Activated CD4-positive, alpha-beta T cell treated with anti-CD3 and anti-CD28 coated beads for 24 hours (primary cell): ENCODE data around the gene ANK3.

Experiments
- DNase-seq, 2 donors: peaks; one replicate each; pipeline ENCODE4 v3.0.0-alpha.2; 2020; ENCODE audit warnings: low read depth in 2 of 2

The ANK3 gene

DNA sequence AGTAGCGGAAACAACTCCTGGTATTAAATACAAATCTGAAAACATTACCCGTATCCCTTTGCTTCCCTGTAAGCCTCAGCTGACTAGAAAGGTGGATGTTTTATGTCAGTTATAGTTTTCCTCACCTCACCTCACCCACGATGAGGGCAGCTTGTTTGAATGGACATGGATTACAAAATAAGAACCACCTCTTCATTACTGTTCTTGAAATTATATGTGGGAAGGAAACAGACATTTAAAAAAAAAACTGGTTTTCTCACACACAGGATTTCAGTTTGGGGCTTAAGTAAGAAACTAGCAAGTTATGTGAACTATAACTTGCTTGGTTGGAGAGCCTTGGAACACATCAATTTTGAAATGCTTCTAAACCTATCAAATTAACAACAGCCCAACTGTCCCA lies 250.4 kb downstream of the ANK3 start:
- DNase-seq: no peak

DNA sequence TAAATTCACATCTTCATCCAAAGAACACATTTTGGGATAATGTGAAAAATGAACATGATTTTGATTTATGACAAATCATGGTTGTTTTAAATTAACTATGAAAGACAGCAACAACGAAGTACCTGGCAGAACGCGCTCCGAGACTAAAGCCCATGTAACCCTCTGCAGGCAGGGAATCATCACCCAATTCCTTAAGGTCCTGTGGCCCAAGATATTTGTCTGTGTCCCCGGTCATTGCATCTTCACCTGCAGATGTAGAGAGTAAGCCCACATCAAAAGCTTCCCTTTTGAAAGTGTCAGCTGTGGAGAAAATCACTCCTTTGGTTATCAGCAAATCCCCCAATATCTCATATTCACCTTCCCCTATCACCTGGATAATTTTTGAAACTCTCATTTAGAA lies 250.8 kb downstream of the ANK3 start:
- DNase-seq: no peak

GRCh38 chr10:60138026-60138425 lies 251.6 kb downstream of the ANK3 start:
- DNase-seq: no peak

GRCh38 chr10:60137292-60137992 lies 252.2 kb downstream of the ANK3 start:
- DNase-seq: no peak

- DNase-seq: no peak
Measured at GRCh38 chr10:60135020-60135419, 254.7 kb downstream of the ANK3 start.

GRCh38 chr10:60134548-60134947 lies 255.1 kb downstream of the ANK3 start:
- DNase-seq: no peak

DNA sequence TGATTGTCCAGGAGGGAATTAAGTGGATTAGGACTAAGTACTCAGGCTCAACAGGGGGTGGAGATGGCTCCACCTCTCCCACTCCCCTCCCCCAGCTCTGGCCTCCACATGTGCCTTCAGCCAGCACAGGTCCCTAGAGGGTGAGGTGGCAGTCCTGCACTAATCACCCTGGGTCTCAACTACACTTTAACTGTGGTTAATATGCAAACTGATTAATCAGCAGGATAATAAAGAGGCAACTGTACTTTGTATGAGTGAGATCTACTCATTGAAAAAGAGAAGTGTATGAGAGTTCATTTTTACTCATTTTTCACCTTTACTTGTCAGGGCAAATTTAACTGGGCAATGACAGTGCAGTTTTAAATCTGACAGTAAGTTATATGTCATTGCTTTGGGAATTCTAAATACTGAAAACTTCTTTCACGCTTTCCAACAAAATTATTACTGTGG lies 259.5 kb downstream of the ANK3 start:
- DNase-seq: no peak

- no peak for DNase-seq
Measured at GRCh38 chr10:60125895-60126294, 263.8 kb downstream of the ANK3 start.

DNA sequence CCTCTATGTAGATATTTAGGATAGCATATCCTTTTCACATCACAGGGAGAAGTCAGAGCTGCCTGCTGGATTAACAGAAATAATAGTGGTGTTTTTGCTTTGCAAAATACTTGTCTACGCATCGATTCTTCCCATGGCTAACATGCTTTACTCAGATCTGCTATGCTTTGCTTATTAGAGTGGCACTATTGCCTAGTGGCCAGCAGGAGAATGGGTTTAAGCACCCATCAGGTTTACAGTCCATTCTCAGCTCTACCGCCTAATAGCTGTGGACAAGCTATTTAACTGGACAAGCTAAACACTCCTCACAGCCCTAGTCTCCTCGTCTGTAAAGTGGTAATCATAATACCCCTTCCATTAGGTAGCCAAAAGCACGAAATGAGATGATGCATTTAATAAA lies 265.1 kb downstream of the ANK3 start:
- DNase-seq: no peak

DNA sequence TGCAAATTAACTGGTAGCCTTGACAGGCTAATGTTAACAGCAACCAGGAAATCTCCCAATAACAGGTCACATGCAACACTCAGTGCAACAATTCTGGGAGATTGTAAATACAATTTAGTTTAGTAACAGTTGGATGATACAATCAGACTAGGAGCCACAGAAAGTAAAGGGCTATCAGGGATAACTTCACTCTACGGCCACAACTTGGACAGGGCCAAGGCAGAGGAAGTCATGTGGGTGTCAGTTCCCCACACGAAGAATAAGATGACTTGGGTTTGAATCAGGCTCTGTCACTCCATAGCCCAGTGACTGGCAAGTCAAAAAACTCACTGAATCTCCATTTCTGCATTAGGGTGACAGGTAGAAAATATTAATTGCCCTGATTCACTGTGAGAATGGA lies 266.0 kb downstream of the ANK3 start:
- no peak for DNase-seq

DNA sequence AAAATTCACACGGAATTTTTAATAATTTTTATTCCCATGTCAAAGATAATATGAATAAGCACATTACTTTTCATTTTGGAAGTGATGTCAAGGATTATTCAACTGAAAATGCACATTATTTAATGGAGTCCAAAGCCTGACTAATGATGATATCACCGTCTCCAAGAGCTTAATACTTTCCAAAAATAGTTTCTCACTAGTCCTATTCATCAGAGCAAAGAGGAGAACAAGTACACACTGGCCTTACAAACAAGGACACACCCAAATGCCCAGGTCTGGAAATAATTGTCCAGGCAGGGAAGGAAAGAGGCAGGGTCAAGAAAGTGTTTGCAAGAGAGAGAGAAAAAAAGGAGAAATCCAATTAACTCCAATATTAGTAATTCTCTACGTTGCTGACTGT lies 266.5 kb downstream of the ANK3 start:
- no peak for DNase-seq

GRCh38 chr10:60122190-60122589 lies 267.5 kb downstream of the ANK3 start:
- no peak for DNase-seq

DNA sequence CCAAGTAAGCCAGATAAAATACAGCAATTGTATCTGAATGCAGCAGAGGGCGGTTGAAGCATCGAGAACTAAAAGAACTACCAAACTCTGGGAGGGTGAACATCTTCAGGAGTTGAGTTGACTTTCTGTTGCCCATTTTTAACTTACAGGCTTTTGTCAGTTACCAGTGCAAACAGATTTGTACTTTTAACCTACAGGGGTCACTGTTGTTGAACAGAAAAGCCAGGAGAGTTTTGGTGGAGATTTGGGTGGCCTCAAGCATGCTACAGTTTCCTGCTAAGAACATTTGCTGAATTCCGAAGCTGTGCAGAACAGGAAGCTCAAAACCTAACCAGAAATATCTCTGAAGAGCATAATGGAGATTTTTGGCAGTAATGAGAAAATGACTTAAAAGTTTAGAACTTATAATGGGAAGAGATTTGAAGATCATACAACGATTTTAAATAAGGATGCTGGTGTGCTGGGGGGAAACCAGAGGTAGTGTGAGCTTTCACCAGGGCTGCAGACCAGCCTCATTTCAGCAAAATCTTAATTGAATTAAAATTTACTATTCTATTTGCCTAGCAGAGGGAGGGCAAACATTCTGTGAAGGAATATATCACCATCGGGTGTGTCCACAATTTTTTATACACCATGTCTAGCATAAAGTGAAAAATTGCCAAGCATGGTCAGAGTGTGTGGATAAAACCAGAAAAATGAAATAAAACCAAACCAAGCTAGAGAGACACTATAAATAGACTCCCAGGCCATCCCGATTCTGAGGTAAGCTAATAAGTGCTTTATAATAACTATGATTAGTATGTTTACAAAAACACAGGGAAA lies 274.7 kb downstream of the ANK3 start:
- DNase-seq: peak in 1 of 2 donors; percentile 1

DNA sequence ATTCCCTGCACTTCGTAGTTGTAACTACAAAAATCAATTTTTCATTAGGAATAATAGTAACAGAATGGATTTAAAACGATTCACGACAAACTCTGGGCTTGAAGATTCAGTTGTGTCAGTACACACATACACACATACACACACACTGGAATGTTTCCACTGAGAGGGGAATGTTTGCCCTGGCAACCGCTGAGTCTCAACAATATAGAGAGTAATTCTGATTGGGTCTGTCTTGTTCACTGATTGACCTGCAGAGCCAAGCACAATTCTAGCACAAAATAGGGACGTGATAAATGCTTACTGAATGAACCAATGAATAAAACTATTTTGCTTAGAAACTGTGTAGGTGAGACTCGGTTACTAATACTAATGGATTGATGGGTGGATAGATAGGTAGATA lies 278.9 kb downstream of the ANK3 start:
- no peak for DNase-seq

DNA sequence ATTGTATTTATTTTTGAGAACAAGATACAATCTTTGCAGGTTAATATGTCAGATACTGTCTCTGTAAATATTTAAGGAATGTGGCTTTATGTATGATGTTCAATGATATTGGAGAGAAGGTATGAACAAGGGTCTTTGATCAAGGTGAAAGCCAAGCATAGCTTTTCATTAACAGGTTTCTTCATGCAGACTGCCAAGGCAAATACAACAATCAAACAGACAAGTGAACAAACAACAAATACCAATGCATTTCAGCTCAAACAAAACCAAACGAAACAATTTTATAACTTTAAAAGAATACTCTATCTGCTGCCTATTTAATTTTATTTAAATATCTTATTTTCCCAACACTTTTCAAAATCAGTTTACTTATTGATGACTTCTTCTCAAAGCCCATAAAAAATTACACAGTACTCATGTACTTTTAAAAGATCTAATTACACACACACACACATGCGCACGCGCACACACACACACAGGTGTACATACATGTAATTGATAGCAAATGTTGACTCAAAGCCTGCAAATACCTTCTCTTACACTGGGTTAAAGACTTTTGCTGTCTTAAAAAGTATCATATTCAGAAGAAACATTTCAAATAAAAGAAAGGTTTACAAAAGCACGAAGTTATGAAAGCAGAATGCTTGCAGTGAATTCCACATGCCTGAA lies 282.2 kb downstream of the ANK3 start:
- DNase-seq: no peak

GRCh38 chr10:60105295-60105695 lies 284.4 kb downstream of the ANK3 start:
- DNase-seq: no peak

DNA sequence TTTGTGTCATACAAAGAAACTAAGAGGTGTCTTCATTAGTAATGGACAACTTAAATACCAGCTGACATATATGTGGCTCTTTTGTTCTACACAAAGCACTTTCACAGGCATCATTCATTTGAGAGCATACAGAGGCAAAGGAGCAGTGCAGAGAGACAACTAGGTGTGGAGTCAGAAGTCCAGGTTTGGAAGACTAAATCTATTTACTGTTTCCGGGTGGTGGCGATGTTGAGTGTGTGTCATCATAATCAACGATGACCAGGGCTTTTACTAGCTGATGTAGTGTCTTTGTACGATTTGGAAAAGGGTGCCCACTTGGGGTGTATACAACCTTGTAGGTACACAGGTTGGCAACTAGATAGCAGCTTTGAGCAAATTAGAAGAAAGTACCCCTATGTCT lies 287.9 kb downstream of the ANK3 start:
- DNase-seq: no peak

- peak in 1 of 2 donors; percentile 11 for DNase-seq
Measured at GRCh38 chr10:60099998-60100747, 289.5 kb downstream of the ANK3 start.

GRCh38 chr10:60098677-60099601 lies 290.7 kb downstream of the ANK3 start:
- DNase-seq: no peak

DNA sequence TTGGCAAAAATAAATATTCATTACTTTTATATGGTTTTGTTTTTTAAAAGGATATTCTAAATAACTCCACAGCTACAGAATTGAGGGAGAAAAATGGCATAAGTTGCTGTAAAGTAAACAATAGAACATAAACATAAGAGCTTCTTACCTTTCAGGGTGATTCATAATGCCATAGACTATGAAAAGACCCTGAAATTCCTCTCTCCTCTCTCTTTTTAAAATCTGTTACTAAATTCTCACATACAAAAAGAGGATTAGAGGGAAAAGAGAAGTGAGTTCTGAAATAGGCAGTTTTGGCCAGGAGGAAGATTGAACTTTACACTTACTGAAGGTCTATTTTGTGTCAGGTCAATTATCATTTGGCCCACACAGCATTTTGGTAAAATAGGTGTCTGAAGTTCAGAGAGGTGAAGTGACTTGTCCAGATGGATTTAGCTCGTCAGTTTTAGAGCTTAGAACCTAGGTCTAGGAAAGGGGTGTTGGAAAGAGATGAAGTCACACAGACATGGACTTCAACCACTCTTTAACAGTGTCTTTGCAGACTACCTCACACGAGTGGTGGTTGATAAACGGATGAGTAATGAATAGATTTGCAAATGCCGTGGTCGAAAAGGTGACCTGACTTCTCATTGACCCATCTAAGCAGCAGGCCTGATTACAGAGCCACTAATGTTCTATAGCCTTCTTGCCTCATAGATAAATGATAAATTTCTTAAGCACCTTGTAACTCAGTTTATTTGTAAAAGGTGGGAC lies 292.7 kb downstream of the ANK3 start:
- no peak for DNase-seq
